ENCODE results near the gene UCN.

Gene UCN

GRCh38 chr2:27280826-27281225 lies 27.4 kb downstream of the UCN start:
- H3K4me3 ChIP-seq (replicated peaks; ENCODE audit: insufficient read depth, low read length), result no peak overlapping the region
- no peak for DNase-seq (ENCODE audit: low read depth in 1 of 2, low spot score in 1 of 2)
- no peaks in the 10 kb centered on the region for H3K27me3 ChIP-seq (ENCODE audit: insufficient read depth, poor library complexity, severe bottlenecking)
- no peak for TF ChIP-seq GABPA (IDR thresholded peaks at IDR 0.05; ENCODE audit: low read depth)
- TF ChIP-seq REST (IDR thresholded peaks at IDR 0.05; ENCODE audit: insufficient replicate concordance, low read depth), result no peak
- TF ChIP-seq CTCF (IDR thresholded peaks at IDR 0.05; ENCODE audit: insufficient read depth, low read length), result no peak
- no peak for TF ChIP-seq POLR2AphosphoS5 (IDR thresholded peaks at IDR 0.05; ENCODE audit: low read depth)
- no peak for TF ChIP-seq SPI1 (IDR thresholded peaks at IDR 0.05; ENCODE audit: borderline replicate concordance, low read depth)
- H3K27ac ChIP-seq (replicated peaks), result no peak overlapping the region

- no peak for DNase-seq (ENCODE audit: low read depth in 1 of 2, low spot score in 1 of 2)
These were observed 30.2 kb downstream of the UCN start for GRCh38 chr2:27278010-27278409.

More at GRCh38 chr2:27278010-27278409, 30.2 kb downstream of the UCN start:
- Histone ChIP-seq H3K27ac (replicated peaks) (no peak overlapping the region), H3K4me3 (replicated peaks; ENCODE audit: insufficient read depth, low read length) (no peak overlapping the region), H3K27me3 (ENCODE audit: insufficient read depth, poor library complexity, severe bottlenecking) (no peaks in the 10 kb centered on the region)
- TF ChIP-seq GABPA (IDR thresholded peaks at IDR 0.05; ENCODE audit: low read depth) (no peak), SPI1 (IDR thresholded peaks at IDR 0.05; ENCODE audit: borderline replicate concordance, low read depth) (no peak), REST (IDR thresholded peaks at IDR 0.05; ENCODE audit: insufficient replicate concordance, low read depth) (no peak), CTCF (IDR thresholded peaks at IDR 0.05; ENCODE audit: insufficient read depth, low read length) (no peak), POLR2AphosphoS5 (IDR thresholded peaks at IDR 0.05; ENCODE audit: low read depth) (no peak)

Measured in HL-60 (cell line).